K562 (cell line): ENCODE data around the gene ALG8. TPM values are rescaled to one million over a fixed set of nuclear protein-coding genes. Genes with fewer than 3 reads are reported as not detected.

Experiments
- ATAC-seq: fragments of 200-7000 bp; cut with Tn5 transposase; 3 replicates; pipeline ENCODE4 v1.9.1; 2020; ENCODE audit warnings: moderate library complexity
- BruUV-seq: library from RNA; stranded (reverse); fragments of 400-500 nt; replicated peaks from 2 replicates; lab custom pipeline; 2021; lab: Mats Ljungman, UMichigan
- CTCF ChIA-PET: fragments of 300-600 bp; formaldehyde crosslinking; extraction: SDS; loops from one replicate; lab custom pipeline; 2021; ENCODE audit warnings: low intra/inter-chr PET ratio; lab: Yijun Ruan, JAX
- POLR2A ChIA-PET: fragments of 300-600, 350-650 bp; sonication (Branson Sonifier 250); formaldehyde crosslinking; extraction: SDS; loops from one replicate; lab custom pipeline; 2021; ENCODE audit warnings: antibody characterized with exemption, inconsistent platforms; lab: Yijun Ruan, JAX
- DNase-seq, 4 experiments: peaks; one replicate each; pipeline versions ENCODE4 v3.0.0 to v3.0.0-alpha.2; 2011 to 2018; ENCODE audit warnings: low spot score in 3 of 4, mixed read lengths in 3 of 4; ENCODE audit errors: extremely low read depth in 1 of 4
- FAIRE-seq: peaks from 2 replicates; lab custom pipeline; 2011; peaks lifted over from hg19 to GRCh38; lab: Jason Lieb, UNC
- H2AFZ ChIP-seq: 2 replicates; pipeline ENCODE4 v1.6.0; 2011; ENCODE audit warnings: low read depth, low read length, control low read depth, inconsistent platforms
- H3K27ac ChIP-seq: fragments of 200-600 bp; 3 replicates; pipeline ENCODE4 v1.8.0; 2011; ENCODE audit warnings: low read depth, mild to moderate bottlenecking, control low read depth, inconsistent platforms, low read length, moderate library complexity, mixed read lengths; ENCODE audit errors: extremely low read depth
- H3K27me3 ChIP-seq, 2 experiments: fragments of 300-600 bp in 1 of 2; 2 replicates in 1 of 2; 3 replicates in 1 of 2; pipeline versions ENCODE4 v1.6.0 to v1.8.0; 2011; ENCODE audit warnings: inconsistent platforms in 2 of 2, low read length in 2 of 2, mild to moderate bottlenecking in 1 of 2, mixed read lengths in 1 of 2, moderate library complexity in 1 of 2; ENCODE audit not compliant: control insufficient read depth in 2 of 2, insufficient read depth in 2 of 2
- H3K36me3 ChIP-seq: fragments of 300-600 bp; 3 replicates; pipeline ENCODE4 v1.8.0; 2011; ENCODE audit warnings: mild to moderate bottlenecking, low read length, inconsistent platforms; ENCODE audit not compliant: control insufficient read depth, insufficient read depth
- H3K4me1 ChIP-seq, 2 experiments: fragments of 200-600 bp in 1 of 2; replicated peaks in 1 of 2; 2 replicates in 1 of 2; 3 replicates in 1 of 2; pipeline versions ENCODE4 v1.5.1 to v1.8.0; 2011; ENCODE audit warnings: inconsistent platforms in 2 of 2, low read length in 2 of 2, mild to moderate bottlenecking in 1 of 2, mixed read lengths in 1 of 2, moderate library complexity in 1 of 2; ENCODE audit not compliant: control insufficient read depth in 2 of 2, insufficient read depth in 2 of 2
- H3K4me2 ChIP-seq: 2 replicates; pipeline ENCODE4 v1.6.1; 2011; ENCODE audit warnings: low read length, control low read depth, inconsistent platforms, mixed read lengths; ENCODE audit not compliant: insufficient read depth
- H3K4me3 ChIP-seq: fragments of 200-600 bp; sonication (generic), shearing (Covaris generic); 2 replicates; pipeline ENCODE4 v1.5.1; 2016; ENCODE audit warnings: control low read depth, inconsistent platforms
- H3K79me2 ChIP-seq: fragments of 200-600 bp; 3 replicates; pipeline ENCODE4 v1.8.0; 2011; ENCODE audit warnings: low read length, inconsistent platforms; ENCODE audit not compliant: control insufficient read depth, insufficient read depth
- H3K9ac ChIP-seq, 2 experiments: 2 replicates each; pipeline versions ENCODE4 v1.6.0 to v1.6.1; 2011; ENCODE audit warnings: low read depth in 2 of 2, low read length in 2 of 2, control low read depth in 1 of 2, inconsistent platforms in 1 of 2, mild to moderate bottlenecking in 1 of 2, mixed read lengths in 1 of 2; ENCODE audit not compliant: insufficient read depth in 1 of 2
- H3K9me1 ChIP-seq: one replicate; pipeline ENCODE4 v1.6.0; 2011; ENCODE audit warnings: inconsistent platforms, mild to moderate bottlenecking, low read length, moderate library complexity; ENCODE audit not compliant: control insufficient read depth, insufficient read depth
- H3K9me3 ChIP-seq: replicated peaks from 2 replicates; pipeline ENCODE4 v1.5.1; 2011; ENCODE audit warnings: low read depth, low read length, inconsistent platforms; ENCODE audit not compliant: control insufficient read depth, insufficient read depth
- H4K20me1 ChIP-seq: replicated peaks from 2 replicates; pipeline ENCODE4 v1.6.1; 2011; ENCODE audit warnings: low read length, inconsistent platforms, mixed read lengths; ENCODE audit not compliant: control insufficient read depth, insufficient read depth
- BHLHE40 ChIP-seq: IDR thresholded peaks from 2 replicates; pipeline ENCODE4 v1.6.1; 2011; ENCODE audit warnings: low read length, improper control_type of control experiment
- FOXJ3 ChIP-seq: sonication (generic); formaldehyde crosslinking; IDR thresholded peaks from 2 replicates; pipeline ENCODE4 v1.4.0; 2020; ENCODE audit warnings: mild to moderate bottlenecking, missing genetic modification reagents
- GABPB1 ChIP-seq: sonication (generic); formaldehyde crosslinking; IDR thresholded peaks from 2 replicates; pipeline ENCODE4 v1.8.0; 2022; ENCODE audit warnings: mild to moderate bottlenecking, missing genetic modification reagents
- HDAC6 ChIP-seq: IDR thresholded peaks from 2 replicates; pipeline ENCODE4 v1.6.1; 2012; ENCODE audit warnings: low read depth, mild to moderate bottlenecking, control low read depth, inconsistent platforms, low read length, moderate library complexity
- HDGF ChIP-seq: fragments of 450-650 bp; IDR thresholded peaks from 2 replicates; pipeline ENCODE4 v1.6.1; 2016
- RBM34 ChIP-seq: fragments of 200-400 bp; formaldehyde crosslinking; IDR thresholded peaks from 2 replicates; pipeline ENCODE4 v1.6.1; 2018; ENCODE audit warnings: low read length, borderline replicate concordance; ENCODE audit not compliant: insufficient read depth
- ZBTB7A ChIP-seq: IDR thresholded peaks from 2 replicates; pipeline ENCODE4 v1.6.1; 2011; ENCODE audit warnings: low read depth, mild to moderate bottlenecking, low read length, moderate library complexity, borderline replicate concordance; ENCODE audit not compliant: control insufficient read depth
- WGBS: fragments of 100-300 bp; shearing (Covaris generic); methylation state at CpG from one replicate; pipeline ENCODE4 v1.1.6; 2016; ENCODE audit warnings: low coverage, mixed read lengths; ENCODE audit not compliant: insufficient coverage; ENCODE audit errors: missing lambda C conversion rate; 5-methylcytosine and 5-hydroxymethylcytosine counted together
- in situ Hi-C: fragments of 300-500 bp; cut with MboI; formaldehyde crosslinking; loops from 4 replicates; pipeline ENCODE4 v1.15.0; 2018; ENCODE audit warnings: inconsistent platforms, mixed read lengths
- intact Hi-C: fragments of 100-400 bp; cut with micrococcal nuclease; formaldehyde crosslinking; loops from 2 replicates; pipeline ENCODE4 v1.14.2; 2022
- polyA plus RNA-seq, 8 experiments: library from polyadenylated mRNA; depleted of rRNA in 4 of 8; stranded (reverse) in 5 of 8; unstranded in 3 of 8; fragments of >200 nt; fragmentation: Nextera tagmentation in 2 of 8; fragmentation: Illumina TruSeq in 1 of 8; extraction: Ambion mirVana in 2 of 8; extraction: Trizol in 1 of 8; gene quantifications; 2 replicates each; pipeline versions ENCODE4 v1.2.1 to v1.2.3, GENCODE V29; 2011 to 2014; ENCODE audit warnings: inconsistent platforms in 1 of 8, missing spikeins in 1 of 8
- total RNA-seq, 7 experiments: library from RNA; depleted of rRNA in 6 of 7; stranded (reverse); fragments of >200 nt in 6 of 7; fragmentation: Illumina TruSeq in 2 of 7; extraction: Trizol in 2 of 7; gene quantifications; 2 replicates each; pipeline versions ENCODE4 v1.2.1 to v1.2.3, GENCODE V29; 2011 to 2021; ENCODE audit warnings: low replicate concordance in 1 of 7
- TF ChIP-seq, protein P1 (sequence below): fragments of 450-650 bp; IDR thresholded peaks from one replicate; pipeline ENCODE4 v1.6.1; 2018; ENCODE audit warnings: mild to moderate bottlenecking, moderate library complexity; ENCODE audit not compliant: partially characterized antibody
- TF ChIP-seq, protein P2 (sequence below), 2 experiments: fragments of 200-800 bp in 1 of 2; sonication (Bioruptor generic) in 1 of 2; sonication (generic) in 1 of 2; formaldehyde crosslinking in 1 of 2; IDR thresholded peaks in 1 of 2; conservative IDR thresholded peaks in 1 of 2; 2 replicates each; pipeline versions ENCODE4 v1.5.0 to v1.6.1; 2016 to 2020; ENCODE audit warnings: missing compliant biosample characterization in 1 of 2, missing genetic modification characterization in 1 of 2, missing genetic modification reagents in 1 of 2
- TF ChIP-seq, protein P3 (sequence below): sonication (generic); formaldehyde crosslinking; IDR thresholded peaks from 2 replicates; pipeline ENCODE4 v1.8.1; 2023; ENCODE audit warnings: mild to moderate bottlenecking, missing genetic modification reagents
- TF ChIP-seq, protein P4 (sequence below): sonication (generic); formaldehyde crosslinking; IDR thresholded peaks from 2 replicates; pipeline ENCODE4 v1.4.0; 2020; ENCODE audit warnings: mild to moderate bottlenecking, missing genetic modification reagents

ALG8 gene
- total and polyA plus RNA-seq, 9 of the 15 experiments (the other 6 are each of a cell fraction or from before 2014, with no cell fraction given), result 59.3 to 189 (median 106) TPM

DNA sequence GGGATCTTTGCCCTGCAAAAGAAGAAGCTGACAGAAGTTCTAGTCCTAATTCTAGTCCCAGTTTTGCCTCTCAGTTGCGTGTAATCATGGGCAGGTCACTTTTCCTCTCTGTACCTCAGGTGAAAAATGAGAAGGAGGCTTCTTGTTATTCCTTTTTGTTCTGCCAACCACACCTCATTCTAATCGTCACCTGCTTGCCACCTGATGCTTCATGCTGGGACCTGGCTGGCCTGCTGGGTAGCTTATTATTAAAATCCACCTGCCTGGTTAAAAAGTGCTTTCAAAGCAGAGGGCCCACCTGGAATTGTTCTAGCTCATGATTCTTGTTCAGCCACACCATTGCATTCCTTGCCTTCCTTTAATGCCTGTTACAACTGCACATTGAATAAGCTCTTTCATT lies 8.4 kb upstream of the ALG8 start:
- H3K9me1 ChIP-seq, result no peaks in the 10 kb centered on the region
- no peaks in the 10 kb centered on the region for H3K9me3 ChIP-seq
- in situ Hi-C loops, result no loop called here
- no peaks in the 10 kb centered on the region for H3K27me3 ChIP-seq
- WGBS, result 47% methylated on average over 2 of the region's 2 CpGs
- ChIA-PET POLR2A (interaction anchor here (0.9 to 1.1 kb wide), 2 partner anchors 9 to 21 kb away, joined by 3 read pairs; partner anchors contain the start of gene ALG8), CTCF (no interaction called here)
- TF ChIP-seq HDGF, result no peak
- TF ChIP-seq, protein P1, sequence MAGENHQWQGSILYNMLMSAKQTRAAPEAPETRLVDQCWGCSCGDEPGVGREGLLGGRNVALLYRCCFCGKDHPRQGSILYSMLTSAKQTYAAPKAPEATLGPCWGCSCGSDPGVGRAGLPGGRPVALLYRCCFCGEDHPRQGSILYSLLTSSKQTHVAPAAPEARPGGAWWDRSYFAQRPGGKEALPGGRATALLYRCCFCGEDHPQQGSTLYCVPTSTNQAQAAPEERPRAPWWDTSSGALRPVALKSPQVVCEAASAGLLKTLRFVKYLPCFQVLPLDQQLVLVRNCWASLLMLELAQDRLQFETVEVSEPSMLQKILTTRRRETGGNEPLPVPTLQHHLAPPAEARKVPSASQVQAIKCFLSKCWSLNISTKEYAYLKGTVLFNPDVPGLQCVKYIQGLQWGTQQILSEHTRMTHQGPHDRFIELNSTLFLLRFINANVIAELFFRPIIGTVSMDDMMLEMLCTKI, result no peak
- TF ChIP-seq ZBTB7A, result no peak
- TF ChIP-seq, protein P2, sequence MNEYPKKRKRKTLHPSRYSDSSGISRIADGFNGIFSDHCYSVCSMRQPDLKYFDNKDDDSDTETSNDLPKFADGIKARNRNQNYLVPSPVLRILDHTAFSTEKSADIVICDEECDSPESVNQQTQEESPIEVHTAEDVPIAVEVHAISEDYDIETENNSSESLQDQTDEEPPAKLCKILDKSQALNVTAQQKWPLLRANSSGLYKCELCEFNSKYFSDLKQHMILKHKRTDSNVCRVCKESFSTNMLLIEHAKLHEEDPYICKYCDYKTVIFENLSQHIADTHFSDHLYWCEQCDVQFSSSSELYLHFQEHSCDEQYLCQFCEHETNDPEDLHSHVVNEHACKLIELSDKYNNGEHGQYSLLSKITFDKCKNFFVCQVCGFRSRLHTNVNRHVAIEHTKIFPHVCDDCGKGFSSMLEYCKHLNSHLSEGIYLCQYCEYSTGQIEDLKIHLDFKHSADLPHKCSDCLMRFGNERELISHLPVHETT (CRISPR knock-in tag; conservative IDR thresholded peaks at IDR 0.05 in 1 of 2, IDR thresholded peaks at IDR 0.05 in 1 of 2), result no peak
- no peak for TF ChIP-seq RBM34
- TF ChIP-seq, protein P3, sequence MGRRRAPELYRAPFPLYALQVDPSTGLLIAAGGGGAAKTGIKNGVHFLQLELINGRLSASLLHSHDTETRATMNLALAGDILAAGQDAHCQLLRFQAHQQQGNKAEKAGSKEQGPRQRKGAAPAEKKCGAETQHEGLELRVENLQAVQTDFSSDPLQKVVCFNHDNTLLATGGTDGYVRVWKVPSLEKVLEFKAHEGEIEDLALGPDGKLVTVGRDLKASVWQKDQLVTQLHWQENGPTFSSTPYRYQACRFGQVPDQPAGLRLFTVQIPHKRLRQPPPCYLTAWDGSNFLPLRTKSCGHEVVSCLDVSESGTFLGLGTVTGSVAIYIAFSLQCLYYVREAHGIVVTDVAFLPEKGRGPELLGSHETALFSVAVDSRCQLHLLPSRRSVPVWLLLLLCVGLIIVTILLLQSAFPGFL, result no peak
- TF ChIP-seq BHLHE40, result no peak
- no peak for TF ChIP-seq FOXJ3 (CRISPR knock-in tag)
- TF ChIP-seq HDAC6, result no peak
- no peak for TF ChIP-seq GABPB1 (CRISPR knock-in tag)
- TF ChIP-seq, protein P4, sequence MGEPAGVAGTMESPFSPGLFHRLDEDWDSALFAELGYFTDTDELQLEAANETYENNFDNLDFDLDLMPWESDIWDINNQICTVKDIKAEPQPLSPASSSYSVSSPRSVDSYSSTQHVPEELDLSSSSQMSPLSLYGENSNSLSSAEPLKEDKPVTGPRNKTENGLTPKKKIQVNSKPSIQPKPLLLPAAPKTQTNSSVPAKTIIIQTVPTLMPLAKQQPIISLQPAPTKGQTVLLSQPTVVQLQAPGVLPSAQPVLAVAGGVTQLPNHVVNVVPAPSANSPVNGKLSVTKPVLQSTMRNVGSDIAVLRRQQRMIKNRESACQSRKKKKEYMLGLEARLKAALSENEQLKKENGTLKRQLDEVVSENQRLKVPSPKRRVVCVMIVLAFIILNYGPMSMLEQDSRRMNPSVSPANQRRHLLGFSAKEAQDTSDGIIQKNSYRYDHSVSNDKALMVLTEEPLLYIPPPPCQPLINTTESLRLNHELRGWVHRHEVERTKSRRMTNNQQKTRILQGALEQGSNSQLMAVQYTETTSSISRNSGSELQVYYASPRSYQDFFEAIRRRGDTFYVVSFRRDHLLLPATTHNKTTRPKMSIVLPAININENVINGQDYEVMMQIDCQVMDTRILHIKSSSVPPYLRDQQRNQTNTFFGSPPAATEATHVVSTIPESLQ (CRISPR knock-in tag), result no peak
- H3K9ac ChIP-seq, result no peak overlapping the region
- H4K20me1 ChIP-seq, result no peaks in the 10 kb centered on the region
- FAIRE-seq (no peak), ATAC-seq (no peak), DNase-seq (no peak)
- BruUV-seq, result no TSS peak
- no peaks in the 10 kb centered on the region for H3K79me2 ChIP-seq
- no peak overlapping the region for H3K4me2 ChIP-seq
- H3K36me3 ChIP-seq, result no peaks in the 10 kb centered on the region; the same call in 2 of the 3 replicates
- H3K4me3 ChIP-seq, result no peak overlapping the region
- intact Hi-C loops, result loop anchor here (5.0 kb wide), 2 partner anchors 39 to 414 kb away; partner anchors contain the start of genes KCTD21 and USP35
- H2AFZ ChIP-seq, result no peak overlapping the region
- H3K4me1 ChIP-seq, result no peaks in the 10 kb centered on the region
- no peak overlapping the region for H3K27ac ChIP-seq
